GM18498 (cell line): ENCODE data around the gene NLRC4.
"Not testable (repeated sequence)": the region's sequence is repeated elsewhere in the genome, so short reads cannot be mapped to it uniquely, and the experiment has no call there.

ENCODE experiments used
- ATAC-seq: cut with Tn5 transposase; IDR thresholded peaks from one replicate; pipeline ENCODE4 v1.9.1; 2021; ENCODE audit warnings: mild to moderate bottlenecking, moderate library complexity; ENCODE audit not compliant: unreplicated experiment

NLRC4 gene

DNA sequence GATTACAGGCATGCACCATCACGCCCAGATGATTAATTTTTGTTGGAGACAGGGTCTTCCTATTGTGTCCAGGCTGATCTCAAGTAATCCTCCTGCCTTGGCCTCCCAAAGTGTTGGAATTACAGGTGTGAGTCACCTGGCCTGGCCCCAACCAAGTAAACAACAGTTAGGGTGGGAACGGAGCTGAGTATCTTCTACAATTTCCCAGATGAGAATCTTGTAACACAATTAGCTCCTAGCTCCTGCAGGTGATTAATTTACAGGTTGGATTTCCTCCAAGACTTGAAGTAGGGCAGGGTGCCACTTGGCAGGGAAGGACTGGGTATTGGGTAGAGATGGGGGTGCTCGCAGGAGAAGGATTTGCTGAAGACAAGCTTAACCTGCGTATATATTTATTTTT is 17.8 kb downstream of the NLRC4 start:
- no peak for ATAC-seq

DNA sequence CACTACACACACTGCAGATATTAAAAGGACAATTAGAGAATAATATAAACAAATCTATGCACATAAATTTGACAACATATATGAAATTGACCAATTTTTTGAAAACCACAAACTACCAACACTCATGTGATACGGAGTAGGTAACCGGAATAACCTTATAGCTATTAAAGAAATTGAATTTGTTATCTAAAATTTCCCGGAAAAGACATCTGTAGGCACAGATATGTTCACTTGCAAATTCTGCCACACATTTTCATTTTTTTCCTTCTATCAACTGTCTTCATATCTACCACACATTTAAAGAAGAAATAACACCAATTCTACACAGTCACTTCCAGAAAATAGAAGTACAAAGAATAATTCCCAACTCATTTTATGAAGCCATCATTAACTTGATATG is 22.4 kb downstream of the NLRC4 start:
- ATAC-seq, result no peak

DNA sequence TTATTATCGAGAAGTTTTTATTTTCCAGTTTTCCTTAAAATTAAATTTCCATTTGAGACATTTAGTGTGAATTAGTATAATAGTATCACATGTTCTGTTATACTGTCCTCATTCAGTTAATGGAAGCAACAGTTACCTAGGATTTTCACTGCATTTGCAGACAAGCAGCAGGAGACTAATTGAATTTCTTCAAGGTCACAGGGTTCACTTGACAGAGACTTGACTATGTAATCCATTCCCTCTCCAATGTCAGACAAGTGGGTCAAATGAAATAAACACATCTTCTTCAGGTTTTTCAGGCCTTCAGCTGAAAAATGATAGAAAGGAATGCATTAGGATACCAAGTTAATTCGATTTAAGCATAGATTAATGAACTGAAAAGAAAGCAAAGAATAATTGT is 26.7 kb downstream of the NLRC4 start:
- no peak for ATAC-seq

DNA sequence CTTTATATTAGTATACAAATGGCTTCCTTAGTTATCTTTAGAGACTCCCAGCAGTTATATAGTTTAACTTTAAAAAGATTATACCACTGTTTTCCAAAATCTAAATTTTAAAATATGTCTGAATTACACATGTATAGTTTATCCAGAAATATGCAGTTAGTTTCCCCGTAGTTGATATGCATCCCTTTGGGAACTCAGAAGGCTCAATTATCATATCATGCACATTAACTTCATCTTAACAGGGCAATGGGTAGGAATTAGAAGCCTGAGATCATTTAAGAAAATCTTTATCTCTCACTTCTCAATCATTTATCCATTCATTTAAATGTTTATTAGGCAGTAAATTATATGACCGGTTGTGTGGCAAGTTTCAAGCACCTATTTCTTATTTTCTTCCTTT is 27.2 kb downstream of the NLRC4 start:
- ATAC-seq, result no peak

DNA sequence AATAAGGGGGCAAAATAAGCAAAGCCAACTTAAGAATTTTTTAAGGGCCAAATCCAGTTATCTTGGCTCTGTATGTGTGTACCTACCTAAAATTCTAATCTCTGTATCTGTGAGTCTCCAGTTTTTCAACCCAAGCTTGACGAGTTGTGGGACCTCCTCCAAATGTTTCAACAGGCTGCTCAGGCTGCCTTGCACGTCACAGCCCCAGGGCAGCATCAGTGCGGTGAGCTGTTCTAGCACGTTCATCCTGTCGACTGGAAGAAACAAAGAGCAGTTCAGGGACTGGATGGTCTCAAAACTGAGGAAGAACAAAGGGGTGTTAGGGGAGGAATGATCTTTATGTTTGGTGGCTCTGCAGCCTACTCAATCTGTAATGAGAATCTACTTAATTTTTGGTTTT is 29.4 kb downstream of the NLRC4 start:
- ATAC-seq, result no peak

DNA sequence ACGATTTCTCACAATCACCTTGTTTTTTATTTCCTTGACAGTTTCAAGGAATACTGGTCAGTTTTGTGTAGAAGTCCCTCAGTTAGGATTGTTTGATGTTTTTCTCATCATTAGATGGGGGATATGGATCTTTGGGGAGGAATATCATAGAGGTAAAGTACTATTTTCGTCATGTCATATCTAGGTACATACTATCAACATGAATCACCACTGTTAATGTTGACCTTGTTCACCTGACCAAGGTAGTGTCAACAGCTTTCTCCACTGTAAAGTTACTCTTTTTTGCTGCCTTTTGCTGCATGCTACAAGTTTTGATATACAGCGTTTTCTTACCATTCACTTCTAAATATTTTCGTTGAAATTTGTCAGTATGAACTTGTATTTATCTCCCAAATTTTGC is 32.7 kb downstream of the NLRC4 start:
- no peak for ATAC-seq

DNA sequence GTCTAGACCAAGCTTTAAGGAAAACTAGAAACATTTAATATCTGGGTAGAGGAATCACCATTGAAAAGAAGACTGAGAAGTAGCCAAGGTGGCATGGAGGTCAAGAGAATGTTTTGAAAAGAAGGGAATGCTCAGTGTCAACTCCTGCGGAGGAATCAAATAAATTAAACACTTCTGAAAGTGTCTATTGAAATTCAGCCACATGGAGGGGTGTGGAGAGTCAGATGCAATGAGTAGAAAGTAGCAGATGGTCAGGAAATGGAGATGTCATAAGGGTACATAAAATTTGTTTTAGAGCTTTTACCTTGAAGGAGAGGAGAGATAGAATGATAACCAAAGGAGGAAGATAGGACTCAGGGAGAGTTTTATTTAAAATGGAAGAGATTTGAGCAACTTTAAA is 35.1 kb downstream of the NLRC4 start:
- ATAC-seq, result no peak

DNA sequence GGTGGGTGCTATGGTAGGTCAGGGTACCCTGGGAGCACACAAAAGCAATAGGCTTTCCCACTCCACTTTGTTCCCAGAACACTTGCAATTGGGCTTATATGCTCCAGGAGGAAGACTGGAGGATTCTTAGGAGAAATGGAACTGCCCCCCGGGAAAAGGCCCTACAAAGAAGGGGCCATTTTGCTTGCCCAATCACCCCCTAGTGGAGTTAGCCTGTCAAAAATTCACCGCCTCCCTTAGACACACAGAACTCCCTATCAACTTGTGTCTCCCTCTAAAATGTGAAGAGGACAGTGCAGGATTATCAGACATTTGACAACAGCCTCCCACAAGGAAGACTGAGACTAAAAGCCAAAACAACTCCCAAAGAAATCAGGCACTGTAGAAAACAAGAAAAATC is 36.5 kb downstream of the NLRC4 start:
- no peak for ATAC-seq

DNA sequence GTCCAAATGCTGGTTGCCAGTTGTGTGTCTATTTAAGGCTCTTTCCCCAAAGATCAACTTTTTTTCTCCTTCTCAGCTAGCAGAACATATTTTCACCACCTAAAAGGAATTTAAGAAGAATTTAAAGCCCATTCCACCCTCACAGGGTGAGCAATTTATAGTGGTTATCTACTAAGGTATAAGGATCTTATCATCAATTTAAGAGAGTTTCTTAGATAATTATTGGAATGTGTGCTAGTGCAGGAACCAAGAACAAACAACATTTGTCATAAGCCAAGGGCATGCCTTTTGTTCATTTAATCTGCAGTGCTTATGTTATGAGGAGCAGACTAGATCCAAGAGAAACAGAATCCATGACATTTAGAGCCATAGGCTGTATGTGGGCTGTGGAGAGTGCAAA is 37.2 kb downstream of the NLRC4 start:
- ATAC-seq, result no peak

DNA sequence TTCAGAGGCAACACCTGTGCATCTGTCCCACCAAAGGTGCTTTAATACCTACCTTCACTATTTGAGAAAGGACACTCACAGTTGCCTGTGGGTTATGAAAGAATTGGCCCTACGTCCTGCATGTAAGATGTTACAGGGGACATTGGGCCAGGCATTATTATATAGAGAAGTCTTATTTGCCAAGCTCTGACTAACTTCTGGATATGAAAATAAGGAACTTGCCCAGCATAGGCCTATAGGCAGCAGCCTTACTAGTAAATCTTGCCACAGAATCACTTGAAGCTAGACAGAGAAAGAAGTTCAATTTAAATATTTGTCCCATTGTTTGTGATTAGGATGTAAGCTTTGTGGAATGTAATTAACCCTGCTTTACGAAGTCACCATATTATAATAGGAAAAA is 41.7 kb downstream of the NLRC4 start:
- ATAC-seq, result no peak

DNA sequence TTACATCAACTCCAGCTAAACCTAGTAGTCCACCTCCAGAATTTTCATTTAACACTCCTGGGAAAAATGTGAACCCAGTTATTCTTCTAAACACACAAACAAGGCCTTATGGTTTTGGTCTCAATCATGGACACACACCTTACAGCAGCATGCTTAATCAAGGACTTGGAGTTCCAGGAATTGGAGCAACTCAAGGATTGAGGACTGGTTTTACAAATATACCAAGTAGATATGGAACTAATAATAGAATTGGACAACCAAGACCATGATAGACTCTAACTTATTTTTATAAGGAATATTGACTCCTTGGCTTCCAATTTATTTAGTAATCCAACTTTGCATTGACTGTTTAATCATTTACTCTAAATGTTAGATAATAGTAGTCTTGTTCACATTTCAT is 44.2 kb downstream of the NLRC4 start:
- ATAC-seq, result no peak

DNA sequence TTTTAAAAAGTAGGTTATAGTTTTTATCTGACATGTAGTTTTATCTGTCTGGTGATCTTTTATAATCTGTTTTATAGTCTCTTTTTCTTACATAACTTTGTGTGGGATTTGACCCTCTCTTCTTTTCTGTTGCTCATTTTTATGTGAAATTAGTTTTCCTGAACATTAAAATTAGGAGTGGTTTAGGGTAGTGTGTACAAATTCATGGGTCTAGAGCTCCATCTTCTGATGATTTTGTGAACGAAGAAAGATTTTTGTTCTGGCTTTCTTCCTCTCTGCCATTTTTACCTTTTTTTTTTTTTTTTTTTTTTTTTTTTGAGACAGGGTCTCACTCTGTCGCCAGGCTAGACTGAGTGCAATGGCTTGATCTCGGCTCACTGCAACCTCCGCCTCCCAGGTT is 52.4 kb downstream of the NLRC4 start:
- ATAC-seq, result no peak

DNA sequence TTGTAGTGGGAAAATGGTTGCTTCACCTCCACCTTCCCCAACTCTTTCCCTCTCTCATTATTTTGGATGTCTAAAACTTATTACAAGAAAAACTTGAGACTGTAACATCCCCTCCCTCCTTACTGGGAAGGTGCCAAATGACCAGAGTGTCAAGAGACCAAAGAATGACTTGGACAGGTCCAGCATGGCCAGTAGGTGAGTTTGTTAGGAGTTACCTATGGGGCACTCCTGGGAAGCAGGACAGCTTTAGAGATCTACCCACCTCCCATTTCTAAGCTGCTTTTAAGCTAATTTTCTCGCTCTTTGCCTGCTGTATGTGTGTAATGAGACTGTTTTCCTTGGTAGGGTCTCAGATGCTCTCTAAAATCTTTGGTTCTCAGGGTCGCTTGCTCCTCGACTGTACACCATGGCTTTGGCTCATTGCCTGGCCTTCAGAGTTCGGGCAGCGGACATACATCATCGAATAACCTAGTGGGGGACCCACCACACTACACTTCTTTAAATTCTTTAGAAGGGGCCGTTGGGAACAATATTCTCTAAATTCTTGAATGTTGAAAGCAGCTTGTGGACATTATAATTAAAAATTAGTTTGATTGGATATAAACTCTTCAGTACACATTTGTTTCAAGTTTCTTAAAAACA is 53.8 kb downstream of the NLRC4 start:
- ATAC-seq, result no peak

DNA sequence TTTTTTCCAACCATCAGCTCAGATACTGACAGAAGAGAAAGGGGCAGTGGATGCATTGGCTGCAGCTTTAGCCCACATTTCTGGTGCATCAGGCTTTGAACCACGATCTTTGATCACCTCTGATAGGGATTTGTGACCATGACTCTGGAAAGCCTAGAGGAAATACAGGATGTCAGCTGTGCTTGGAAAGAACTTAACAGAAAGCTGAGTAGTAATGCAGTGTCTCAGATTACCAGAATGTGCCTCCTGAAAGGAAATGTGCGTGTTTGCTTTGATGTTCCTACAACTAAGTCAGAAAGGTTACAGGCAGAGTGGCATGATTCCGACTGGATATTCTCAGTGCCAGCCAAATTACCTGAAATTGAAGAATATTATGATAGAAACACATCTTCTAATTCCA is 61.3 kb downstream of the NLRC4 start:
- not testable (repeated sequence) for ATAC-seq

DNA sequence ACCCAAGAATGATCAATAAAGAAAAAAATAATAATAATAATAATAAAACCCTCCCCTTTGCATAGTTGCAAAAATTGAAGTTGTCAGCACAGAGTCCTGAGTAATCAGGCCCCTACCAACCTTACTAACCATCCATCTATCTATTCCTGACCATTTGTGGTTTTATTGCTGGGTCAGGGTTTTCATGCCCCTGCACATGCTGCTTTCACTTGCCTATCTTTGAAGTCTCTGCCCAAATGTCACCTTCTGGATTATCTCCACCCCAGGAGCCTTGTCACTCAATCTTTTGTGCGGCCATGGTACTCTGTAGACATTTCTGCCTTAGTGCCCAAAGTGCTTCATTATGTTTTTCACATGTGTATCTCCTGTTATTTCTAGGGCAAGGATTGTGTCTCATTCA is 63.9 kb downstream of the NLRC4 start:
- ATAC-seq, result no peak

DNA sequence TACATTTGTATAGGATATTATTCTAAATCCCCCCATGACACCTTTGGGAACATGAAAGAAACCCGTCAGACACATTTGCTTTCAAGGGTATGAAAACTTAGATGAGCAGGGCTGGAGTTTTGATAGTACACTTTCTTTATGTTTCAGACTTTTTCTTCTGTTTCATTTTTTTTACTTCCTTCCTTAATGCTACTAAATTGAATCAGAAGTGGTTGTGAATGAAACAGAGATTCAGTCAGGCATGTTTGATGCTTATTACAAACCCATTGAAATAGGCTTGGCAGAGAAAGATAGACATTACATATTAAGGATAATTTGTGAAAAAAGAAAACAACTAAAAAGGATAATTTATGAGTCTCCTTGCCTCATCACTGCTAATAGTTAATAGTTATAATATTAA is 72.3 kb downstream of the NLRC4 start:
- no peak for ATAC-seq

DNA sequence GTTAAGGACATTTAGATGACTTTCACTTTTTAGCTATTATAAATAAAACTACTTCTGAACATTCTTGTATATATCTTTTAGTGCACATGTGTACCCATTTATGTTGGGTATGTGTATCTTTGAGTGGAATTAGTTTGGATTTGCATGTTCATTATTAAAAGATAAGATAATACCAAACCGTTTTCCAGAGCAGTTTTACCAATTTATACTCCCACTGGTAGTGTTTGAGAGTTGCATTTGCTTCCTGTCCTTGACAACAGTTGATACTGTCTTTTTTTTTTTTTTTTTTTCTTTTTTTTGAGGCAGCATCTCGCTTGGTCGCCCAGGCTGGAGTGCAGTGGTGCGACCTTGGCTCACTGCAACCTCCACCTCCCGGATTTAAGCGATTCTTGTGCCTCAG is 75.7 kb downstream of the NLRC4 start:
- no peak for ATAC-seq

DNA sequence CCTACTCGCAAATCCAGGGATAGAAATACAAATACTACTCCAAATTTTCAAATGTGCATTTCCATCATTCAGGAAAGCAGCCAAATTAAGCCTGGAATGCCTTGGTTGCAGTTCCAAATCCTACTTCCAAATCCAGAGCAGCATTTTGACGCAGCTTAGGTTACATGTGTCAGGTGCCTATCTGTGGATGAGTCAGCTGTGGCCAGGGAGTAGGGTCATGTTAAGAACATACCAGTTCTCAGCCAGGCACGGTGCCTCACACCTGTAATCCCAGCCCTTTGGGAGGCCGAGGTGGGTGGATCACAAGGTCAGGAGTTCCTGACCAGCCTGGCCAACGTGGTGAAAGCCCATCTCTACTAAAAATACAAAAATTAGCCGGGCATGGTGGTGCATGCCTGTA is 82.0 kb downstream of the NLRC4 start:
- ATAC-seq, result no peak
